Measurements from ENCODE around the gene ANKH.

- TF ChIP-seq GABPA (IDR thresholded peaks at IDR 0.05; ENCODE audit: low read depth) (no peak), SRF (IDR thresholded peaks at IDR 0.05; ENCODE audit: low read depth in 2 of 2, low read length in 2 of 2) (peak; percentile 68 to 90; a peak in 3 of 4 replicates), NRF1 (conservative IDR thresholded peaks at IDR 0.05; ENCODE audit: low read depth, low read length) (no peak), YY1 (IDR thresholded peaks at IDR 0.05; ENCODE audit: low read depth, low read length) (no peak), RB1 (IDR thresholded peaks at IDR 0.05; ENCODE audit: borderline replicate concordance) (no peak)
Observed at GRCh38 chr5:14781106-14781505, 90.5 kb downstream of the ANKH start.

Data from GM12878 (cell line).